HEK293 (cell line): ENCODE data around the gene RING1.

Experiments
- AEBP2 ChIP-seq: fragments of 450-650 bp; formaldehyde crosslinking; IDR thresholded peaks from 2 replicates; pipeline ENCODE4 v1.5.1; 2016; ENCODE audit warnings: missing biosample characterization, missing genetic modification characterization, borderline replicate concordance
- BCL11A ChIP-seq: fragments of 450-650 bp; formaldehyde crosslinking; IDR thresholded peaks from 2 replicates; pipeline ENCODE4 v1.5.1; 2016; ENCODE audit warnings: low read depth, missing biosample characterization, missing genetic modification characterization
- CTCF ChIP-seq: fragments of 450-650 bp; formaldehyde crosslinking; IDR thresholded peaks from 2 replicates; pipeline ENCODE4 v1.5.1; 2016; ENCODE audit warnings: missing biosample characterization, missing genetic modification characterization
- GFI1B ChIP-seq: fragments of 450-650 bp; formaldehyde crosslinking; IDR thresholded peaks from 2 replicates; pipeline ENCODE4 v1.5.1; 2016; ENCODE audit warnings: missing biosample characterization, missing genetic modification characterization
- GLIS1 ChIP-seq: fragments of 450-650 bp; formaldehyde crosslinking; IDR thresholded peaks from 2 replicates; pipeline ENCODE4 v1.5.1; 2016; ENCODE audit warnings: missing biosample characterization, missing genetic modification characterization
- HIC1 ChIP-seq: fragments of 450-650 bp; formaldehyde crosslinking; IDR thresholded peaks from 2 replicates; pipeline ENCODE4 v1.5.1; 2016; ENCODE audit warnings: missing biosample characterization, missing genetic modification characterization
- KLF9 ChIP-seq: fragments of 450-650 bp; formaldehyde crosslinking; IDR thresholded peaks from 2 replicates; pipeline ENCODE4 v1.5.1; 2016; ENCODE audit warnings: missing biosample characterization, missing genetic modification characterization, low read depth
- MEIS1 ChIP-seq: sonication (generic); formaldehyde crosslinking; IDR thresholded peaks from 2 replicates; pipeline ENCODE4 v1.8.1; 2022; ENCODE audit warnings: missing genetic modification reagents, mild to moderate bottlenecking, borderline replicate concordance
- MYNN ChIP-seq: fragments of 450-650 bp; formaldehyde crosslinking; IDR thresholded peaks from 2 replicates; pipeline ENCODE4 v1.5.1; 2016; ENCODE audit warnings: missing biosample characterization, missing genetic modification characterization, borderline replicate concordance
- OSR2 ChIP-seq: fragments of 450-650 bp; formaldehyde crosslinking; IDR thresholded peaks from 2 replicates; pipeline ENCODE4 v1.5.1; 2016; ENCODE audit warnings: missing biosample characterization, missing genetic modification characterization
- ZFP37 ChIP-seq: fragments of 450-650 bp; formaldehyde crosslinking; IDR thresholded peaks from 2 replicates; pipeline ENCODE4 v1.5.1; 2016; ENCODE audit warnings: missing biosample characterization, missing genetic modification characterization
- ZNF133 ChIP-seq: fragments of 450-650 bp; formaldehyde crosslinking; IDR thresholded peaks from 2 replicates; pipeline ENCODE4 v1.5.1; 2016; ENCODE audit warnings: missing biosample characterization, missing genetic modification characterization
- ZNF157 ChIP-seq: fragments of 450-650 bp; formaldehyde crosslinking; IDR thresholded peaks from 2 replicates; pipeline ENCODE4 v1.5.1; 2016; ENCODE audit warnings: missing biosample characterization, missing genetic modification characterization
- ZNF202 ChIP-seq: fragments of 450-650 bp; formaldehyde crosslinking; IDR thresholded peaks from 2 replicates; pipeline ENCODE4 v1.5.1; 2016; ENCODE audit warnings: missing biosample characterization, missing genetic modification characterization, borderline replicate concordance
- ZNF23 ChIP-seq: fragments of 450-650 bp; formaldehyde crosslinking; IDR thresholded peaks from 2 replicates; pipeline ENCODE4 v1.5.1; 2016; ENCODE audit warnings: missing biosample characterization, missing genetic modification characterization, borderline replicate concordance
- ZNF26 ChIP-seq: fragments of 450-650 bp; formaldehyde crosslinking; IDR thresholded peaks from 2 replicates; pipeline ENCODE4 v1.5.1; 2016; ENCODE audit warnings: missing biosample characterization, missing genetic modification characterization
- ZNF311 ChIP-seq: fragments of 450-650 bp; formaldehyde crosslinking; IDR thresholded peaks from 2 replicates; pipeline ENCODE4 v1.5.1; 2017; ENCODE audit warnings: missing biosample characterization, missing genetic modification characterization, borderline replicate concordance
- ZNF366 ChIP-seq: fragments of 450-650 bp; formaldehyde crosslinking; conservative IDR thresholded peaks from 2 replicates; pipeline ENCODE4 v1.5.1; 2016; ENCODE audit warnings: missing biosample characterization, missing genetic modification characterization
- ZNF391 ChIP-seq: fragments of 450-650 bp; formaldehyde crosslinking; IDR thresholded peaks from 2 replicates; pipeline ENCODE4 v1.5.1; 2016; ENCODE audit warnings: low read depth, missing biosample characterization, missing genetic modification characterization, borderline replicate concordance
- ZNF416 ChIP-seq: fragments of 450-650 bp; formaldehyde crosslinking; IDR thresholded peaks from 2 replicates; pipeline ENCODE4 v1.5.1; 2016; ENCODE audit warnings: missing biosample characterization, missing genetic modification characterization
- ZNF473 ChIP-seq: fragments of 450-650 bp; formaldehyde crosslinking; IDR thresholded peaks from 2 replicates; pipeline ENCODE4 v1.5.1; 2017; ENCODE audit warnings: missing biosample characterization, missing genetic modification characterization
- ZNF513 ChIP-seq: fragments of 450-650 bp; IDR thresholded peaks from 2 replicates; pipeline ENCODE4 v1.5.1; 2018; ENCODE audit warnings: missing biosample characterization, missing genetic modification characterization
- ZNF514 ChIP-seq: fragments of 450-650 bp; formaldehyde crosslinking; IDR thresholded peaks from 2 replicates; pipeline ENCODE4 v1.5.1; 2016; ENCODE audit warnings: missing biosample characterization, missing genetic modification characterization
- ZNF521 ChIP-seq: fragments of 450-650 bp; formaldehyde crosslinking; IDR thresholded peaks from 2 replicates; pipeline ENCODE4 v1.5.1; 2017; ENCODE audit warnings: missing biosample characterization, mild to moderate bottlenecking, missing genetic modification characterization
- ZNF629 ChIP-seq: fragments of 450-650 bp; formaldehyde crosslinking; IDR thresholded peaks from 2 replicates; pipeline ENCODE4 v1.5.1; 2017; ENCODE audit warnings: missing biosample characterization, missing genetic modification characterization
- ZNF645 ChIP-seq: fragments of 450-650 bp; formaldehyde crosslinking; IDR thresholded peaks from 2 replicates; pipeline ENCODE4; 2016; ENCODE audit warnings: missing biosample characterization, missing genetic modification characterization
- ZNF792 ChIP-seq: fragments of 450-650 bp; formaldehyde crosslinking; IDR thresholded peaks from 2 replicates; pipeline ENCODE4 v1.5.1; 2016; ENCODE audit warnings: missing biosample characterization, missing genetic modification characterization

Gene RING1

GRCh38 chr6:33247977-33248642 lies 39.8 kb downstream of the RING1 start (continued):
- TF ChIP-seq ZNF645 (no peak), ZNF366 (tag by site-specific recombination) (no peak), ZFP37 (no peak), AEBP2 (tag by site-specific recombination) (no peak), ZNF26 (tag by site-specific recombination) (no peak), ZNF473 (tag by site-specific recombination) (no peak), ZNF792 (tag by site-specific recombination) (no peak), MEIS1 (CRISPR knock-in tag) (no peak), ZNF514 (tag by site-specific recombination) (no peak), ZNF311 (tag by site-specific recombination) (no peak), BCL11A (no peak), GLIS1 (peak; percentile 43; the same call in 1 of the 2 replicates), ZNF416 (tag by site-specific recombination) (no peak), MYNN (tag by site-specific recombination) (no peak), CTCF (tag by site-specific recombination) (peak; percentile 95), ZNF521 (tag by site-specific recombination) (no peak), ZNF513 (tag by site-specific recombination) (no peak), ZNF629 (tag by site-specific recombination) (peak; percentile 21; the same call in 1 of the 2 replicates), KLF9 (no peak; the same call in 1 of the 2 replicates), GFI1B (tag by site-specific recombination) (no peak), ZNF23 (tag by site-specific recombination) (no peak), HIC1 (no peak), ZNF157 (tag by site-specific recombination) (no peak), ZNF133 (tag by site-specific recombination) (no peak), ZNF202 (tag by site-specific recombination) (no peak), OSR2 (tag by site-specific recombination) (no peak), ZNF391 (no peak)
